H1 (cell line): ENCODE results near the gene ZNF25. TPM values are rescaled to one million over a fixed set of nuclear protein-coding genes. Genes with fewer than 3 reads are reported as not detected.

Experiments
- CTCF ChIA-PET: fragments of 300-600 bp; sonication (Branson Sonifier 250); formaldehyde crosslinking; loops from one replicate; lab custom pipeline; 2021; ENCODE audit not compliant: partially characterized antibody; lab: Charles Lee
- POLR2A ChIA-PET: fragments of 300-600 bp; sonication (Branson Sonifier 250); formaldehyde crosslinking; loops from one replicate; lab custom pipeline; 2021; ENCODE audit warnings: inconsistent platforms; ENCODE audit not compliant: partially characterized antibody; lab: Charles Lee
- DNase-seq, 2 experiments: peaks; one replicate each; pipeline versions ENCODE4 v3.0.0 to v3.0.0-alpha.2; 2010 to 2022; ENCODE audit warnings: low spot score in 2 of 2, low read depth in 1 of 2, mixed read lengths in 1 of 2
- FAIRE-seq: peaks from 2 replicates; lab custom pipeline; 2011; peaks lifted over from hg19 to GRCh38; lab: Jason Lieb, UNC
- H2AFZ ChIP-seq: 2 replicates; pipeline ENCODE4 v1.8.1; 2012; ENCODE audit warnings: low read length, inconsistent platforms
- H2AK5ac ChIP-seq: 2 replicates; pipeline ENCODE4 v1.6.1; 2013; ENCODE audit warnings: low read depth, low read length
- H2BK120ac ChIP-seq: replicated peaks from 2 replicates; pipeline ENCODE3; 2013; ENCODE audit warnings: low read depth, low read length, inconsistent platforms
- H2BK12ac ChIP-seq: 2 replicates; pipeline ENCODE4 v1.6.1; 2013; ENCODE audit warnings: low read depth, low read length
- H2BK15ac ChIP-seq: 2 replicates; pipeline ENCODE4 v1.6.1; 2013; ENCODE audit warnings: low read length
- H2BK20ac ChIP-seq: 2 replicates; pipeline ENCODE4 v1.6.1; 2013; ENCODE audit warnings: low read length
- H2BK5ac ChIP-seq: 2 replicates; pipeline ENCODE4 v1.6.1; 2013; ENCODE audit warnings: low read depth, low read length
- H3K14ac ChIP-seq: 2 replicates; pipeline ENCODE4 v1.6.1; 2013; ENCODE audit warnings: inconsistent platforms; ENCODE audit not compliant: insufficient read length
- H3K18ac ChIP-seq: 2 replicates; pipeline ENCODE4 v1.6.1; 2013; ENCODE audit warnings: low read length; ENCODE audit errors: extremely low read depth
- H3K23ac ChIP-seq: 2 replicates; pipeline ENCODE4 v1.6.1; 2013; ENCODE audit warnings: inconsistent platforms; ENCODE audit not compliant: insufficient read length
- H3K23me2 ChIP-seq: 2 replicates; pipeline ENCODE4 v1.6.1; 2013; ENCODE audit warnings: low read depth, low read length
- H3K27ac ChIP-seq: 2 replicates; pipeline ENCODE4 v1.6.1; 2011; ENCODE audit warnings: low read depth, low read length, inconsistent platforms
- H3K27me3 ChIP-seq, 4 experiments: replicated peaks in 1 of 4; 1 replicate in 1 of 4; 2 replicates in 3 of 4; pipeline versions ENCODE4 v1.6.1 to v1.8.1; 2011 to 2013; ENCODE audit warnings: low read length in 3 of 4, mild to moderate bottlenecking in 3 of 4, inconsistent platforms in 2 of 4, mixed read lengths in 2 of 4, moderate library complexity in 1 of 4; ENCODE audit not compliant: control insufficient read depth in 3 of 4, insufficient read depth in 3 of 4; ENCODE audit errors: extremely low read depth in 1 of 4
- H3K36me3 ChIP-seq, 4 experiments: 2 replicates each; pipeline versions ENCODE4 v1.6.1 to v1.8.1; 2011 to 2013; ENCODE audit warnings: mild to moderate bottlenecking in 4 of 4, low read length in 3 of 4, moderate library complexity in 2 of 4, control low read depth in 1 of 4, inconsistent platforms in 1 of 4; ENCODE audit not compliant: insufficient read depth in 4 of 4, control insufficient read depth in 2 of 4
- H3K4ac ChIP-seq: replicated peaks from 2 replicates; pipeline ENCODE3; 2013; ENCODE audit warnings: low read length, low read depth, mixed read lengths, inconsistent platforms; ENCODE audit not compliant: insufficient read length
- H3K4me1 ChIP-seq, 4 experiments: replicated peaks in 1 of 4; 1 replicate in 1 of 4; 2 replicates in 3 of 4; pipeline versions ENCODE4 v1.6.1 to v1.8.1; 2011 to 2013; ENCODE audit warnings: low read length in 3 of 4, inconsistent platforms in 2 of 4, mixed read lengths in 1 of 4; ENCODE audit not compliant: insufficient read depth in 4 of 4, control insufficient read depth in 3 of 4
- H3K4me2 ChIP-seq, 2 experiments: 2 replicates each; pipeline versions ENCODE4 v1.6.1 to v1.8.1; 2011 to 2013; ENCODE audit warnings: low read depth in 2 of 2, low read length in 2 of 2, control low read depth in 1 of 2, inconsistent platforms in 1 of 2, mild to moderate bottlenecking in 1 of 2; ENCODE audit not compliant: insufficient read depth in 1 of 2
- H3K4me3 ChIP-seq, 4 experiments: fragments of 200-600, 300-600 bp in 1 of 4; sonication (generic), shearing (Covaris generic), sonication (Bioruptor Twin) in 1 of 4; 2 replicates each; pipeline versions ENCODE4 v1.5.1 to v1.8.1; 2011 to 2016; ENCODE audit warnings: low read length in 4 of 4, low read depth in 3 of 4, control low read depth in 2 of 4, inconsistent platforms in 2 of 4, mild to moderate bottlenecking in 2 of 4, mixed read lengths in 1 of 4, moderate library complexity in 1 of 4; ENCODE audit not compliant: insufficient read depth in 2 of 4; ENCODE audit errors: extremely low read depth in 1 of 4
- H3K56ac ChIP-seq: replicated peaks from 2 replicates; pipeline ENCODE3; 2013; ENCODE audit warnings: low read depth, mild to moderate bottlenecking, mixed read lengths, low read length, inconsistent platforms; ENCODE audit not compliant: insufficient read length
- H3K79me1 ChIP-seq: 2 replicates; pipeline ENCODE4 v1.6.1; 2013; ENCODE audit warnings: low read depth, low read length, control low read depth
- H3K79me2 ChIP-seq, 2 experiments: 2 replicates each; pipeline versions ENCODE4 v1.6.1 to v1.8.1; 2012 to 2013; ENCODE audit warnings: low read length in 2 of 2, mild to moderate bottlenecking in 2 of 2, inconsistent platforms in 1 of 2; ENCODE audit not compliant: insufficient read depth in 2 of 2, control insufficient read depth in 1 of 2
- H3K9ac ChIP-seq, 4 experiments: replicated peaks in 1 of 4; 1 replicate in 1 of 4; 2 replicates in 3 of 4; pipeline versions ENCODE4 v1.6.1 to v1.8.1; 2011 to 2013; ENCODE audit warnings: low read depth in 3 of 4, low read length in 3 of 4, control low read depth in 2 of 4, mild to moderate bottlenecking in 2 of 4, moderate library complexity in 2 of 4, inconsistent platforms in 1 of 4; ENCODE audit errors: extremely low read depth in 1 of 4
- H3K9me3 ChIP-seq, 2 experiments: 2 replicates each; pipeline versions ENCODE4 v1.6.1 to v1.8.1; 2012 to 2013; ENCODE audit warnings: mild to moderate bottlenecking in 2 of 2, moderate library complexity in 2 of 2, control low read depth in 1 of 2, inconsistent platforms in 1 of 2, low read depth in 1 of 2, low read length in 1 of 2, mixed read lengths in 1 of 2; ENCODE audit not compliant: insufficient read depth in 2 of 2
- H4K20me1 ChIP-seq, 2 experiments: replicated peaks in 1 of 2; 2 replicates each; pipeline versions ENCODE3 to v1.8.1; 2011 to 2013; ENCODE audit warnings: inconsistent platforms in 2 of 2, low read length in 2 of 2, mild to moderate bottlenecking in 1 of 2; ENCODE audit not compliant: insufficient read depth in 2 of 2, control insufficient read depth in 1 of 2
- H4K5ac ChIP-seq: 2 replicates; pipeline ENCODE4 v1.6.1; 2013; ENCODE audit warnings: low read length, low read depth, mixed read lengths, inconsistent platforms; ENCODE audit not compliant: insufficient read length
- H4K8ac ChIP-seq: 2 replicates; pipeline ENCODE4 v1.8.0; 2013; ENCODE audit warnings: mild to moderate bottlenecking, moderate library complexity, low read length, inconsistent platforms; ENCODE audit not compliant: insufficient read depth; ENCODE audit errors: extremely low read depth
- H4K91ac ChIP-seq: replicated peaks from 2 replicates; pipeline ENCODE3; 2013; ENCODE audit warnings: low read length, mixed read lengths, inconsistent platforms; ENCODE audit not compliant: insufficient read length
- BRCA1 ChIP-seq: IDR thresholded peaks from 2 replicates; pipeline ENCODE4 v1.6.1; 2012; ENCODE audit warnings: low read depth, low read length, improper control_type of control experiment
- CTBP2 ChIP-seq: IDR thresholded peaks from 2 replicates; pipeline ENCODE4 v1.7.0; 2011; ENCODE audit warnings: borderline replicate concordance, mild to moderate bottlenecking, moderate library complexity, mixed read lengths, low read length; ENCODE audit not compliant: insufficient read depth, insufficient read length
- JUN ChIP-seq: IDR thresholded peaks from 2 replicates; pipeline ENCODE4 v1.6.1; 2011; ENCODE audit warnings: low read depth, mild to moderate bottlenecking, improper control_type of control experiment, low read length
- POLR2AphosphoS5 ChIP-seq: IDR thresholded peaks from 2 replicates; pipeline ENCODE4 v1.6.1; 2011; ENCODE audit warnings: low read depth, low read length
- SIRT6 ChIP-seq: IDR thresholded peaks from one replicate; pipeline ENCODE4 v1.7.1; 2012; ENCODE audit warnings: low read length, inconsistent platforms
- WGBS, 2 experiments: shearing (Covaris generic) in 1 of 2; methylation state at CpG; one replicate each; pipeline versions ENCODE4 v1.1.6 to v1.1.7; 2013 to 2015; ENCODE audit warnings: low lambda C conversion rate in 2 of 2, mixed read lengths in 2 of 2, inconsistent platforms in 1 of 2, low coverage in 1 of 2, missing lambda C conversion rate in 1 of 2; ENCODE audit not compliant: insufficient replicate concordance in 2 of 2, insufficient coverage in 1 of 2, insufficient read length in 1 of 2; ENCODE audit errors: extremely low coverage in 1 of 2, missing lambda C conversion rate in 1 of 2; 5-methylcytosine and 5-hydroxymethylcytosine counted together
- polyA plus RNA-seq, 7 experiments: library from polyadenylated mRNA; depleted of rRNA in 3 of 7; stranded (reverse) in 5 of 7; unstranded in 2 of 7; fragments of >200 nt in 5 of 7; fragments of 200-250 nt in 2 of 7; gene quantifications; 1 replicate in 5 of 7; 2 replicates in 1 of 7; 4 replicates in 1 of 7; pipeline versions ENCODE4 v1.2.1 to v1.2.3, GENCODE V29; 2011 to 2013; ENCODE audit warnings: missing spikeins in 2 of 7, mixed read lengths in 2 of 7
- total RNA-seq: library from RNA; stranded (reverse); fragmentation: NEBNext Ultra II Directional; extraction: Animal tissue kit (Norgen Biotek cat#: 25700); gene quantifications from 2 replicates; pipeline ENCODE4 v1.2.1, GENCODE V29; 2021

ZNF25 gene
- total and polyA plus RNA-seq, 2 of the 8 experiments (the other 6 are each of a cell fraction or from before 2014, with no cell fraction given), result 0.17 to 1.3 TPM

- Histone ChIP-seq H3K14ac (no peak overlapping the region), H2BK5ac (no peak overlapping the region), H2BK20ac (no peak overlapping the region), H3K27me3 (no peaks in the 10 kb centered on the region), H3K4me1 (no peaks in the 10 kb centered on the region), H3K4ac (no peak overlapping the region), H3K79me2 (no peaks in the 10 kb centered on the region), H3K9me3 (peaks cover 55 to 67% of the 10 kb centered on the region in 2 experiments), H3K4me3 (no peak overlapping the region), H3K18ac (no peak overlapping the region), H3K9ac (no peak overlapping the region), H4K91ac (no peak overlapping the region), H2BK12ac (no peak overlapping the region), H3K56ac (no peak overlapping the region), H3K27ac (no peak overlapping the region), H3K79me1 (no peaks in the 10 kb centered on the region), H2AFZ (no peak overlapping the region), H2BK120ac (no peak overlapping the region), H3K23me2 (no peaks in the 10 kb centered on the region), H4K20me1 (no peaks in the 10 kb centered on the region), H3K36me3 (no peaks in the 10 kb centered on the region), H4K5ac (no peak overlapping the region), H3K4me2 (no peak overlapping the region), H4K8ac (no peak overlapping the region), H2AK5ac (no peak overlapping the region), H2BK15ac (no peak overlapping the region), H3K23ac (no peak overlapping the region)
- 84% methylated on average over 2 of the region's 2 CpGs; no CpG with 5 or more reads in 1 of the 2 experiments for WGBS, 2 experiments
- no peak for DNase-seq
- ChIA-PET CTCF (no interaction called here), POLR2A (no interaction called here)
- FAIRE-seq, result no peak
- no peak for TF ChIP-seq CTBP2
- no peak for TF ChIP-seq JUN
- no peak for TF ChIP-seq BRCA1
- TF ChIP-seq POLR2AphosphoS5, result no peak
- TF ChIP-seq SIRT6, result no peak
Observed at GRCh38 chr10:37957841-37958240, 18.6 kb downstream of the ZNF25 start.
